Measurements from ENCODE around the gene PTGES3.

The PTGES3 gene

GRCh38 chr12:56687223-56688128 lies 608 bp downstream of the PTGES3 start:
- Histone ChIP-seq H3K4me1 (ENCODE audit: control insufficient read depth in 1 of 2, insufficient read depth in 1 of 2, low read depth in 1 of 2, low read length in 1 of 2) (peaks cover 47 to 51% of the 10 kb centered on the region in 2 experiments), H3K4me3 (ENCODE audit: low read depth in 1 of 2, low read length in 1 of 2) (peak overlapping the region; percentile 81 to 85), H3K27me3 (no peaks in the 10 kb centered on the region), H3K27ac (peak overlapping the region; percentile 93), H3K9me3 (no peaks in the 10 kb centered on the region), H3K36me3 (no peaks in the 10 kb centered on the region)
- TF ChIP-seq, protein P1, sequence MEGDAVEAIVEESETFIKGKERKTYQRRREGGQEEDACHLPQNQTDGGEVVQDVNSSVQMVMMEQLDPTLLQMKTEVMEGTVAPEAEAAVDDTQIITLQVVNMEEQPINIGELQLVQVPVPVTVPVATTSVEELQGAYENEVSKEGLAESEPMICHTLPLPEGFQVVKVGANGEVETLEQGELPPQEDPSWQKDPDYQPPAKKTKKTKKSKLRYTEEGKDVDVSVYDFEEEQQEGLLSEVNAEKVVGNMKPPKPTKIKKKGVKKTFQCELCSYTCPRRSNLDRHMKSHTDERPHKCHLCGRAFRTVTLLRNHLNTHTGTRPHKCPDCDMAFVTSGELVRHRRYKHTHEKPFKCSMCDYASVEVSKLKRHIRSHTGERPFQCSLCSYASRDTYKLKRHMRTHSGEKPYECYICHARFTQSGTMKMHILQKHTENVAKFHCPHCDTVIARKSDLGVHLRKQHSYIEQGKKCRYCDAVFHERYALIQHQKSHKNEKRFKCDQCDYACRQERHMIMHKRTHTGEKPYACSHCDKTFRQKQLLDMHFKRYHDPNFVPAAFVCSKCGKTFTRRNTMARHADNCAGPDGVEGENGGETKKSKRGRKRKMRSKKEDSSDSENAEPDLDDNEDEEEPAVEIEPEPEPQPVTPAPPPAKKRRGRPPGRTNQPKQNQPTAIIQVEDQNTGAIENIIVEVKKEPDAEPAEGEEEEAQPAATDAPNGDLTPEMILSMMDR (IDR thresholded peaks at IDR 0.05): peak; percentile 14

GRCh38 chr12:56684745-56685359 lies 3.2 kb downstream of the PTGES3 start:
- Histone ChIP-seq H3K27me3 (no peaks in the 10 kb centered on the region), H3K27ac (peak overlapping the region; percentile 23), H3K36me3 (no peaks in the 10 kb centered on the region), H3K4me1 (ENCODE audit: control insufficient read depth in 1 of 2, insufficient read depth in 1 of 2, low read depth in 1 of 2, low read length in 1 of 2) (peaks cover 46 to 49% of the 10 kb centered on the region in 2 experiments), H3K9me3 (no peaks in the 10 kb centered on the region), H3K4me3 (ENCODE audit: low read depth in 1 of 2, low read length in 1 of 2) (peak overlapping the region in 1 of 2 experiments; percentile 10)
- TF ChIP-seq, protein P1 (IDR thresholded peaks at IDR 0.05): no peak

GRCh38 chr12:56682323-56682722 lies 5.8 kb downstream of the PTGES3 start:
- H3K27ac ChIP-seq: no peak overlapping the region
- H3K4me1 ChIP-seq (ENCODE audit: control insufficient read depth in 1 of 2, insufficient read depth in 1 of 2, low read depth in 1 of 2, low read length in 1 of 2): peaks cover 29 to 31% of the 10 kb centered on the region in 2 experiments
- TF ChIP-seq, protein P1 (IDR thresholded peaks at IDR 0.05): no peak

GRCh38 chr12:56679883-56680575 lies 8.1 kb downstream of the PTGES3 start:
- Histone ChIP-seq H3K27ac (no peak overlapping the region), H3K4me1 (ENCODE audit: control insufficient read depth in 1 of 2, insufficient read depth in 1 of 2, low read depth in 1 of 2, low read length in 1 of 2) (peaks cover 12 to 13% of the 10 kb centered on the region in 2 experiments), H3K27me3 (no peaks in the 10 kb centered on the region), H3K4me3 (ENCODE audit: low read depth in 1 of 2, low read length in 1 of 2) (no peak overlapping the region), H3K9me3 (no peaks in the 10 kb centered on the region), H3K36me3 (no peaks in the 10 kb centered on the region)
- TF ChIP-seq, protein P1 (IDR thresholded peaks at IDR 0.05): no peak

More at GRCh38 chr12:56682323-56682722, 5.8 kb downstream of the PTGES3 start:
- Histone ChIP-seq H3K36me3 (no peaks in the 10 kb centered on the region), H3K27me3 (no peaks in the 10 kb centered on the region), H3K4me3 (ENCODE audit: low read depth in 1 of 2, low read length in 1 of 2) (no peak overlapping the region), H3K9me3 (no peaks in the 10 kb centered on the region)

GRCh38 chr12:56678852-56679251 lies 9.2 kb downstream of the PTGES3 start:
- TF ChIP-seq, protein P1 (IDR thresholded peaks at IDR 0.05): no peak
- H3K4me1 ChIP-seq (ENCODE audit: control insufficient read depth in 1 of 2, insufficient read depth in 1 of 2, low read depth in 1 of 2, low read length in 1 of 2): peaks cover under 1 to 2% of the 10 kb centered on the region in 2 experiments
- no peak overlapping the region for H3K27ac ChIP-seq
- H3K27me3 ChIP-seq: no peaks in the 10 kb centered on the region
- H3K4me3 ChIP-seq (ENCODE audit: low read depth in 1 of 2, low read length in 1 of 2): no peak overlapping the region
- H3K36me3 ChIP-seq: no peaks in the 10 kb centered on the region
- no peaks in the 10 kb centered on the region for H3K9me3 ChIP-seq

All from neutrophil (primary cell).